Ishikawa (cell line): ENCODE measurements around the gene CARD8.
A peak's percentile ranks its signal among the peaks of the same experiment; 100 is the strongest.

Experiments
- CEBPB ChIP-seq: IDR thresholded peaks from 2 replicates; pipeline ENCODE4 v1.6.1; 2012
- CREB1 ChIP-seq: IDR thresholded peaks from 2 replicates; pipeline ENCODE4 v1.6.1; 2012; ENCODE audit warnings: low read depth
- EGR1 ChIP-seq: IDR thresholded peaks from 2 replicates; pipeline ENCODE4 v1.6.1; 2012
- EP300 ChIP-seq: IDR thresholded peaks from 2 replicates; pipeline ENCODE4 v1.6.1; 2012; ENCODE audit warnings: borderline replicate concordance
- FOXM1 ChIP-seq: IDR thresholded peaks from 2 replicates; pipeline ENCODE4 v1.6.1; 2012; ENCODE audit warnings: low read depth, borderline replicate concordance
- MAX ChIP-seq: IDR thresholded peaks from 2 replicates; pipeline ENCODE4 v1.6.1; 2012
- NFIC ChIP-seq: IDR thresholded peaks from 2 replicates; pipeline ENCODE4 v1.6.1; 2012
- RAD21 ChIP-seq: IDR thresholded peaks from 2 replicates; pipeline ENCODE4 v1.6.1; 2012; ENCODE audit warnings: low read depth
- REST ChIP-seq: IDR thresholded peaks from 2 replicates; pipeline ENCODE4 v1.6.1; 2012; ENCODE audit warnings: low read depth, mild to moderate bottlenecking
- TAF1 ChIP-seq: IDR thresholded peaks from 2 replicates; pipeline ENCODE4 v1.6.1; 2012; ENCODE audit warnings: low read depth, mild to moderate bottlenecking
- TCF12 ChIP-seq: IDR thresholded peaks from 2 replicates; pipeline ENCODE4 v1.6.1; 2012; ENCODE audit warnings: low read depth
- TEAD4 ChIP-seq: IDR thresholded peaks from 2 replicates; pipeline ENCODE4 v1.6.1; 2012
- USF1 ChIP-seq: IDR thresholded peaks from 2 replicates; pipeline ENCODE4 v1.6.1; 2012
- YY1 ChIP-seq: IDR thresholded peaks from 2 replicates; pipeline ENCODE4 v1.6.1; 2012; ENCODE audit warnings: low read depth
- ZBTB7A ChIP-seq: IDR thresholded peaks from 2 replicates; pipeline ENCODE4 v1.6.1; 2012; ENCODE audit warnings: low read depth

CARD8 gene

GRCh38 chr19:48247212-48247611, 8.5 kb downstream of the CARD8 start:
- TF ChIP-seq NFIC: no peak
- TF ChIP-seq ZBTB7A: no peak
- TF ChIP-seq USF1: no peak
- no peak for TF ChIP-seq CEBPB

- TF ChIP-seq USF1 (no peak), EGR1 (no peak), NFIC (no peak), TCF12 (no peak), YY1 (no peak), TEAD4 (no peak), ZBTB7A (no peak), EP300 (no peak), CREB1 (no peak), MAX (no peak), REST (no peak), RAD21 (no peak), CEBPB (no peak), TAF1 (no peak), FOXM1 (no peak)
Measured at GRCh38 chr19:48246101-48246500, 9.6 kb downstream of the CARD8 start.

GRCh38 chr19:48244281-48244680, 11.4 kb downstream of the CARD8 start:
- no peak for TF ChIP-seq CEBPB
- no peak for TF ChIP-seq FOXM1
- TF ChIP-seq YY1: no peak
- TF ChIP-seq ZBTB7A: no peak
- TF ChIP-seq NFIC: no peak
- TF ChIP-seq USF1: no peak
- no peak for TF ChIP-seq CREB1
- no peak for TF ChIP-seq REST
- TF ChIP-seq EGR1: no peak
- TF ChIP-seq TEAD4: no peak
- no peak for TF ChIP-seq RAD21

GRCh38 chr19:48239582-48240141, 16.1 kb downstream of the CARD8 start:
- TF ChIP-seq NFIC (no peak), EP300 (no peak), ZBTB7A (no peak), RAD21 (no peak), USF1 (no peak), REST (peak; percentile 31; the same call in 1 of the 2 replicates)
